Urinary bladder (tissue), 4 donors: ENCODE measurements around the gene CARMIL1. TPM values are rescaled to one million over a fixed set of nuclear protein-coding genes. Genes with fewer than 3 reads are reported as not detected.

ENCODE experiments used
- DNase-seq: peaks from one replicate; pipeline ENCODE4 v3.0.0-alpha.2; 2015; ENCODE audit errors: extremely low spot score
- H3K27ac ChIP-seq: one replicate; pipeline ENCODE4 v1.5.1; 2013; ENCODE audit warnings: low read depth, mild to moderate bottlenecking, moderate library complexity
- H3K36me3 ChIP-seq: one replicate; pipeline ENCODE4 v1.6.1; 2013; ENCODE audit warnings: mild to moderate bottlenecking, moderate library complexity; ENCODE audit not compliant: insufficient read depth
- H3K4me1 ChIP-seq: one replicate; pipeline ENCODE4 v1.6.1; 2013; ENCODE audit warnings: mild to moderate bottlenecking, moderate library complexity; ENCODE audit not compliant: insufficient read depth
- H3K4me3 ChIP-seq: one replicate; pipeline ENCODE4 v1.5.1; 2013; ENCODE audit warnings: low read depth, low read length
- WGBS: extraction: QIAGEN DNeasy Blood & Tissue Kit; methylation state at CpG from one replicate; pipeline ENCODE4 v1.1.7; 2013; 5-methylcytosine and 5-hydroxymethylcytosine counted together
- polyA plus RNA-seq: library from polyadenylated mRNA; stranded (reverse); fragments of 200-250 nt; gene quantifications from one replicate; pipeline ENCODE4 v1.2.3, GENCODE V29; 2013
- total RNA-seq: library from RNA; depleted of rRNA; stranded (reverse); fragments of >200 nt; gene quantifications from one replicate; pipeline ENCODE4 v1.2.3, GENCODE V29; 2014
- donor health status: healthy with polysubstance abuse.
- donor health status: healthy.

The CARMIL1 gene
- total and polyA plus RNA-seq, 2 donors: 11.1 to 26.5 TPM

DNA sequence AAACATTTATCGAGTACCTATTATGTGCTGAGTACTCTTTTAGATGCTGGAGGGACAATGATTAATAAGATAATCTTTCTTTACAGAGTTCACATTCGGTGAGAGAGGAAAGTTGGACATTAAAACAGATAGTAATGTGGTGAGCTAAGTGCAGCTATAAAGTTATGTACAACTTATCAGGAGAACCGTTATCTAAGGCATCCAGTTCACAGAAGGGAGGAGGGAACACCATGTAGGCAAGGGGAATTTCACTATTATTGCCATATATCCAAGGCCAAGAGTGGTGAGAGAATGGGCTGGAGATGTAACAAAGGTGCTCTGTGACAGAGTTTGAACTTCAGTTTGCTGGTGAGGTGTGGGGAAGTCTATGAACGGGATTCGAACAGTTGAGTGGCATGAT is 105.8 kb downstream of the CARMIL1 start:
- no peak overlapping the region for H3K27ac ChIP-seq
- H3K4me1 ChIP-seq: no peaks in the 10 kb centered on the region
- H3K4me3 ChIP-seq: no peak overlapping the region
- 50% methylated on average over 5 of the region's 5 CpGs for WGBS
- no peak for DNase-seq
- no peaks in the 10 kb centered on the region for H3K36me3 ChIP-seq

DNA sequence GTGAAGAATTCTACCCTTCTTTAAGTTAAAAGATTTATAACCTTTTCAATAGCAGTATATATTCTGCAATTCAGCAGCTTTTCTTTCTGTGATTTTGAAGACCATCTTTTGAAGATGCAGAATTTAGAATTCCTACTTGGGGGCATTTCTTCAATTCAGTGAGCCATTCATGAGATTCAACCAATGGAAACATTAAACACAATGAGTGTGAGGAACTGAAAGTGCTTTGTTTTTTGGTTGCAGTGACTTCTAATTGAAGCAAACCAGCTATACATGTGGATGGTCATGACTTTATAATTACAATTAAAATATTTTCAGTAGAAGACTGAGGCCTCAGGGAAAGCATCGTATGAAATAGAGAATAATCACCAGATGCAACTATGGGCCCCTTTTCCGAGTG is 108.3 kb downstream of the CARMIL1 start:
- H3K36me3 ChIP-seq: no peaks in the 10 kb centered on the region
- no peak for DNase-seq
- 90% methylated on average over 2 of the region's 2 CpGs for WGBS
- H3K4me3 ChIP-seq: no peak overlapping the region
- no peaks in the 10 kb centered on the region for H3K4me1 ChIP-seq
- no peak overlapping the region for H3K27ac ChIP-seq

DNA sequence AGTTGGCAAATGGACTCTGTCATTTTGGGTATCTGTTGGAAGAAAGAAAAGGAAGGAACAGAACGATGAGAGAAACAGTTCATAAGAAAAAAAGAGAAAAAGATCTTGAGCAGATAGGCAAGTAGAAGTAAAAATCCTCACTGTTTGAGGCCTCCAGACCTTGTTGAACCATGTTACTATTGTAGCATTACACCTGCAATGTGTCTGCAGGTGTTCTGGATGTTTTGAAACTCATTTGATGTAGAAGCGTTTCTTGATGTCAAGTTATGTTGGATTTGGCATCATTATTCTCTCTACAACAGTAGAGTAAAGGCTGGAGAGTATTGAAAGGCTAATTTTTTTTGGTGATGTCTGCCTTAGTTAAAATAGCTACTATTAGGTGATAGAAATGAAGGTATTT is 108.7 kb downstream of the CARMIL1 start:
- Histone ChIP-seq H3K4me3 (no peak overlapping the region), H3K36me3 (no peaks in the 10 kb centered on the region), H3K4me1 (no peaks in the 10 kb centered on the region), H3K27ac (no peak overlapping the region)
- no peak for DNase-seq
- WGBS: 76% methylated on average over 2 of the region's 2 CpGs

DNA sequence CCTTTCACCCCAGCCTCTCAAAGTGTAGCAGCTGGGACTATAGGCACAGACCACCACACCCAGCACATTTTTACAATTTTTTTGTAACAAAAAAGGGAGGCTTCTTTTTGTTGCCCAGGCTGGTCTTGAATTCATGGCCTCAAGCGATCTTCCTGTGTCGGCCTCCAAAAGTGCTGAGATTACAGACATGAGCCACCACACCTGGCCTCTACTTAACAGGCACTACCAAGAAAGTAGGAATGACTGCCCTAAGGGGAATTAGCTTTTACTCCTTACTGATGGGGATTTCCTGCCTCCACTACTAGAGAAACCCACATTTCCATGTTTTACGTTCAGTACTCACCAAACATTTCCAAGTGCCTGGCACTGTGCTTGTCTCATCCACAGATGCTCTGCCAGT is 109.6 kb downstream of the CARMIL1 start:
- Histone ChIP-seq H3K36me3 (no peaks in the 10 kb centered on the region), H3K4me3 (no peak overlapping the region), H3K4me1 (no peaks in the 10 kb centered on the region), H3K27ac (no peak overlapping the region)
- WGBS: 97% methylated on average over 3 of the region's 3 CpGs
- DNase-seq: no peak

GRCh38 chr6:25389471-25389870 is 110.3 kb downstream of the CARMIL1 start:
- WGBS: 73% methylated on average over 2 of the region's 2 CpGs
- no peaks in the 10 kb centered on the region for H3K4me1 ChIP-seq
- no peak for DNase-seq
- H3K4me3 ChIP-seq: no peak overlapping the region
- no peaks in the 10 kb centered on the region for H3K36me3 ChIP-seq
- no peak overlapping the region for H3K27ac ChIP-seq

DNA sequence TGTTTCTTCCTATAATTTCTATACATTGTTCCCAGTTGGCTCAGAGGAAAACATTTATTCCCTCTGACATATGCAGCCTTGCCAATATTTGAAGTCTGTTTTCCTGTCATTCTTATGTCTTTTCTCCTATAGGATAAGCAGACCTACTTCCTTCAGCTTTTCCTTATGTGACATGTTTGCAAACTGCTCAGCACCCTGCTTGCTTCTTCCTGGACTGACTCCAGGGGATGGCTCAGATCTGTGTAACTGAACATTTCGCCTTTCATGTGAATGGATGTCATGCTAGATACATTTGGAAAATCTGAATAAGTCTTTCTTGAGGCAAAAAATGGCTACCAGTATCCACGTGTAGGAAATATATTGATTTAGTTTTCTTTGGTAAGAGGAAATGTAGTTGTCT is 113.2 kb downstream of the CARMIL1 start:
- no peak for DNase-seq
- WGBS: 65% methylated on average over 2 of the region's 2 CpGs
- H3K36me3 ChIP-seq: no peaks in the 10 kb centered on the region

DNA sequence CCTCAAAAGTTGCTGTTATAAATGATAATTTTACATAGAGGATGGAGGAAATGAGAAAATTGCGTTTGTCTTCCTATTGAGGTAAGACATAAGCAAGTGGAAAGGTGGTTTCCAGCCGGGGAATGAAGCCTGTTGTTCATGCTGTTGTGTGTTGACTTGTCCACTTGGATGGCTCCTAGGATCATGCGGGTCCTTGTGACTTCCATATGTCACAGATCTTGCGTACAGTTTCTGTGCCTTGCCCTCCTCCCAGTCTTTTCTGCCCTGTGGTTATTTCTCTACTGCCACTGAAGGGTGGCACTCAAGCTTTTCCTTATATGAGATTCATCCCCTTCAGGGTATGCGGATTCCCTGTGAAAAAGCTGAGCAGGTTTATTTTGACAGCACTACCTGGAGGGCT is 116.6 kb downstream of the CARMIL1 start:
- no peak overlapping the region for H3K4me3 ChIP-seq
- no peaks in the 10 kb centered on the region for H3K4me1 ChIP-seq
- no peaks in the 10 kb centered on the region for H3K36me3 ChIP-seq
- 91% methylated on average over 5 of the region's 5 CpGs for WGBS
- no peak overlapping the region for H3K27ac ChIP-seq
- no peak for DNase-seq

More for the DNA sequence above, 113.2 kb downstream of the CARMIL1 start:
- Histone ChIP-seq H3K27ac (no peak overlapping the region), H3K4me3 (no peak overlapping the region), H3K4me1 (no peaks in the 10 kb centered on the region)

- no peaks in the 10 kb centered on the region for H3K36me3 ChIP-seq
- DNase-seq: no peak
- WGBS: 89% methylated on average over 2 of the region's 2 CpGs
- H3K4me1 ChIP-seq: no peaks in the 10 kb centered on the region
- no peak overlapping the region for H3K4me3 ChIP-seq
- no peak overlapping the region for H3K27ac ChIP-seq
Observed at GRCh38 chr6:25397406-25397805, 118.2 kb downstream of the CARMIL1 start.

GRCh38 chr6:25399885-25400284 is 120.7 kb downstream of the CARMIL1 start:
- DNase-seq: no peak
- WGBS: 90% methylated on average over 5 of the region's 5 CpGs
- Histone ChIP-seq H3K27ac (no peak overlapping the region), H3K36me3 (no peaks in the 10 kb centered on the region), H3K4me1 (no peaks in the 10 kb centered on the region), H3K4me3 (no peak overlapping the region)

- 86% methylated on average over 5 of the region's 5 CpGs for WGBS
- Histone ChIP-seq H3K4me3 (no peak overlapping the region), H3K36me3 (no peaks in the 10 kb centered on the region), H3K4me1 (no peaks in the 10 kb centered on the region), H3K27ac (no peak overlapping the region)
- no peak for DNase-seq
Observed at GRCh38 chr6:25401711-25402110, 122.5 kb downstream of the CARMIL1 start.

- Histone ChIP-seq H3K36me3 (no peaks in the 10 kb centered on the region), H3K4me1 (no peaks in the 10 kb centered on the region), H3K4me3 (no peak overlapping the region), H3K27ac (no peak overlapping the region)
- DNase-seq: no peak
- 92% methylated on average over 4 of the region's 4 CpGs for WGBS
Observed at GRCh38 chr6:25402125-25402524, 123.0 kb downstream of the CARMIL1 start.

GRCh38 chr6:25403150-25403549 is 124.0 kb downstream of the CARMIL1 start:
- no peak overlapping the region for H3K27ac ChIP-seq
- WGBS: 86% methylated on average over 2 of the region's 2 CpGs
- no peak for DNase-seq
- H3K4me1 ChIP-seq: no peaks in the 10 kb centered on the region
- no peaks in the 10 kb centered on the region for H3K36me3 ChIP-seq
- no peak overlapping the region for H3K4me3 ChIP-seq

DNA sequence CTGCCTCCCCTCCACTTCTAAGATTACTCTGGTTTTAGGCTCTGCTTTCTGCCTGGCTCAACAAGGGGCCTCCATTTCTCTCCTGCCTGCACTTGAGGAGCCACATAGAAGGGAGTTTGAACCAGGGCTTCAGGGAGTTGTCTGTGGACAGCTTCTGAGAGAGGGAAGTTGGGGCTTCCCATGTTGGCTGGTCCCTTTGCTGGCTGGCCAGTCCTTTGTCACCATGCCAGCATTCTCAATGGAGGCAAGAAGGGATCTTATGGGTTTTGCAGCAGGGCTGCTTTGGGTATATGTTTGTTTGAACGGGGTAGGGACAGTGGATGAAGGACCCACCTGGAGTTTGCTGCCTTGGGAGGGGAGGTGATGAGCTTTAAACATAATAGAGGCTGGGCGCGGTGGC is 124.9 kb downstream of the CARMIL1 start:
- WGBS: 97% methylated on average over 3 of the region's 3 CpGs
- DNase-seq: no peak
- no peak overlapping the region for H3K27ac ChIP-seq
- H3K4me3 ChIP-seq: no peak overlapping the region
- no peaks in the 10 kb centered on the region for H3K36me3 ChIP-seq
- no peaks in the 10 kb centered on the region for H3K4me1 ChIP-seq

GRCh38 chr6:25404693-25405169 is 125.6 kb downstream of the CARMIL1 start:
- WGBS: 54% methylated on average over 8 of the region's 8 CpGs
- Histone ChIP-seq H3K27ac (no peak overlapping the region), H3K4me3 (no peak overlapping the region), H3K4me1 (no peaks in the 10 kb centered on the region), H3K36me3 (no peaks in the 10 kb centered on the region)
- no peak for DNase-seq

- WGBS: 57% methylated on average over 1 of the region's 1 CpG
- no peaks in the 10 kb centered on the region for H3K36me3 ChIP-seq
- no peak overlapping the region for H3K4me3 ChIP-seq
- no peak overlapping the region for H3K27ac ChIP-seq
- no peak for DNase-seq
- H3K4me1 ChIP-seq: no peaks in the 10 kb centered on the region
Observed at GRCh38 chr6:25405442-25405841, 126.3 kb downstream of the CARMIL1 start.
